GM10266 (cell line): ENCODE measurements around the gene DIP2C.
"Not testable (repeated sequence)": the region's sequence is repeated elsewhere in the genome, so short reads cannot be mapped to it uniquely, and the experiment has no call there.

Experiments
- DNase-seq: peaks from one replicate; pipeline ENCODE4 v3.0.0; 2012; ENCODE audit errors: extremely low spot score
- CTCF ChIP-seq: IDR thresholded peaks from 2 replicates; pipeline ENCODE4 v1.5.1; 2012; ENCODE audit warnings: mild to moderate bottlenecking, low read depth; ENCODE audit not compliant: control insufficient read depth, insufficient read depth; ENCODE audit errors: missing control alignments

The DIP2C gene

GRCh38 chr10:589961-590680 is 99.3 kb downstream of the DIP2C start:
- no peak for DNase-seq
- no peak for TF ChIP-seq CTCF

GRCh38 chr10:588246-589165 is 101.0 kb downstream of the DIP2C start:
- no peak for TF ChIP-seq CTCF

GRCh38 chr10:586716-587115 is 102.8 kb downstream of the DIP2C start:
- DNase-seq: no peak
- no peak for TF ChIP-seq CTCF

More at GRCh38 chr10:588246-589165, 101.0 kb downstream of the DIP2C start:
- no peak for DNase-seq

- no peak for DNase-seq
- TF ChIP-seq CTCF: no peak
Measured at GRCh38 chr10:586151-586550, 103.3 kb downstream of the DIP2C start.

- DNase-seq: no peak
- no peak for TF ChIP-seq CTCF
Measured at GRCh38 chr10:585502-585901, 104.0 kb downstream of the DIP2C start.

GRCh38 chr10:584497-585290 is 104.8 kb downstream of the DIP2C start:
- not testable (repeated sequence) for DNase-seq

GRCh38 chr10:583433-583832 is 106.0 kb downstream of the DIP2C start:
- DNase-seq: no peak
- no peak for TF ChIP-seq CTCF
